Hepatocyte (in vitro differentiated cells): ENCODE measurements around the gene IFT172.

Experiments used
- EZH2 ChIP-seq: fragments of 200-600 bp; sonication (generic); IDR thresholded peaks from 2 replicates; pipeline ENCODE4 v1.6.1; 2016; ENCODE audit warnings: antibody characterized with exemption, mild to moderate bottlenecking, borderline replicate concordance
- EZH2phosphoT487 ChIP-seq: fragments of 200-600 bp; sonication (generic); IDR thresholded peaks from one replicate; pipeline ENCODE4 v1.6.1; 2018; ENCODE audit warnings: antibody characterized with exemption, mild to moderate bottlenecking, low read depth, moderate library complexity; ENCODE audit not compliant: unreplicated experiment, severe bottlenecking
- TF ChIP-seq, protein P1 (sequence below): fragments of 200-600 bp; sonication (generic); IDR thresholded peaks from 2 replicates; pipeline ENCODE4 v1.5.1; 2016; ENCODE audit warnings: antibody characterized with exemption, mild to moderate bottlenecking; ENCODE audit not compliant: poor library complexity

DNA sequence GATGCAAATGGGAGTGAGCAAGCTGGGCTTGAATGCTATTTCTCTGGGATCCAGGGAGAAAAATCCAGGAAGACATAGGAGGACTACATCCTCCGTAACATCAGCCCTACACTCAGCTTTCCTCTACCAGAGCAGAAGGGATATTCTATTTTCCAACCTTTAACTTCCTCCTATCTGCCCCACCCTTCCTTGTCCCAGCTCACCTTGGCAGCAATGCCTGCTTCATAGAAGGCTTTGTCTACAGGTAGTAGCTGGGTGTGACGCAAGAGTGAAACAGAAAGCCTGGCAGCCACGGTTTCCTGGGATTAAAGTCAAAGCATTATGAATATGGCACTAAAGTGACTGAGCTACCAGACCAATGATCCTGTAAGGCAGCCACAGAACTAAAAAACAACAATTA is 43.5 kb downstream of the IFT172 start:
- no peak for TF ChIP-seq EZH2phosphoT487
- TF ChIP-seq, protein P1, sequence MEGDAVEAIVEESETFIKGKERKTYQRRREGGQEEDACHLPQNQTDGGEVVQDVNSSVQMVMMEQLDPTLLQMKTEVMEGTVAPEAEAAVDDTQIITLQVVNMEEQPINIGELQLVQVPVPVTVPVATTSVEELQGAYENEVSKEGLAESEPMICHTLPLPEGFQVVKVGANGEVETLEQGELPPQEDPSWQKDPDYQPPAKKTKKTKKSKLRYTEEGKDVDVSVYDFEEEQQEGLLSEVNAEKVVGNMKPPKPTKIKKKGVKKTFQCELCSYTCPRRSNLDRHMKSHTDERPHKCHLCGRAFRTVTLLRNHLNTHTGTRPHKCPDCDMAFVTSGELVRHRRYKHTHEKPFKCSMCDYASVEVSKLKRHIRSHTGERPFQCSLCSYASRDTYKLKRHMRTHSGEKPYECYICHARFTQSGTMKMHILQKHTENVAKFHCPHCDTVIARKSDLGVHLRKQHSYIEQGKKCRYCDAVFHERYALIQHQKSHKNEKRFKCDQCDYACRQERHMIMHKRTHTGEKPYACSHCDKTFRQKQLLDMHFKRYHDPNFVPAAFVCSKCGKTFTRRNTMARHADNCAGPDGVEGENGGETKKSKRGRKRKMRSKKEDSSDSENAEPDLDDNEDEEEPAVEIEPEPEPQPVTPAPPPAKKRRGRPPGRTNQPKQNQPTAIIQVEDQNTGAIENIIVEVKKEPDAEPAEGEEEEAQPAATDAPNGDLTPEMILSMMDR = no peak
- TF ChIP-seq EZH2 = no peak
